GM12878 (cell line): ENCODE results near the gene KLF15. TPM values are rescaled to one million over a fixed set of nuclear protein-coding genes. Genes with fewer than 3 reads are reported as not detected.

Source experiments
- ATAC-seq: fragments of 200-7000 bp; cut with Tn5 transposase; 3 replicates; pipeline ENCODE4 v1.9.1; 2020; ENCODE audit warnings: mild to moderate bottlenecking, moderate library complexity
- BruUV-seq: library from RNA; stranded (reverse); fragments of 400-500 nt; replicated peaks from 2 replicates; lab custom pipeline; 2021; lab: Mats Ljungman, UMichigan
- CTCF ChIA-PET: fragments of 300-600 bp; sonication (Branson Sonifier 250); formaldehyde crosslinking; extraction: SDS; loops from one replicate; lab custom pipeline; 2021; ENCODE audit warnings: inconsistent platforms; lab: Yijun Ruan, JAX
- POLR2A ChIA-PET: fragments of 350-600 bp; formaldehyde crosslinking; extraction: SDS; loops from one replicate; lab custom pipeline; 2021; ENCODE audit warnings: inconsistent platforms; lab: Charles Lee
- RAD21 ChIA-PET: fragments of 300-600 bp; sonication (Branson Sonifier 250); formaldehyde crosslinking; loops from one replicate; lab custom pipeline; 2023; ENCODE audit warnings: antibody characterized with exemption; ENCODE audit not compliant: unreplicated experiment; lab: Charles Lee
- SMC1A ChIA-PET: fragments of 300-600 bp; sonication (Branson Sonifier 250); formaldehyde crosslinking; loops from one replicate; lab custom pipeline; 2023; ENCODE audit not compliant: unreplicated experiment, uncharacterized antibody; lab: Charles Lee
- DNase-seq: peaks from one replicate; pipeline ENCODE4 v3.0.0-alpha.2; 2011; ENCODE audit warnings: low read depth, low spot score
- FAIRE-seq: peaks from 3 replicates; lab custom pipeline; 2011; peaks lifted over from hg19 to GRCh38; lab: Jason Lieb, UNC
- H2AFZ ChIP-seq: 2 replicates; pipeline ENCODE4 v1.6.0; 2011; ENCODE audit warnings: low read depth, low read length, control low read depth; ENCODE audit not compliant: control insufficient read depth
- H3K27ac ChIP-seq: 2 replicates; pipeline ENCODE4 v1.5.1; 2011; ENCODE audit warnings: control low read depth; ENCODE audit not compliant: control insufficient read depth, insufficient read depth
- H3K27me3 ChIP-seq, 2 experiments: replicated peaks in 1 of 2; 2 replicates each; pipeline versions ENCODE4 v1.6.0 to v1.6.1; 2011; ENCODE audit warnings: low read length in 1 of 2; ENCODE audit not compliant: control insufficient read depth in 2 of 2, insufficient read depth in 2 of 2
- H3K36me3 ChIP-seq, 2 experiments: 2 replicates each; pipeline ENCODE4 v1.5.1; 2011; ENCODE audit warnings: low read length in 1 of 2; ENCODE audit not compliant: control insufficient read depth in 2 of 2, insufficient read depth in 2 of 2
- H3K4me1 ChIP-seq: 2 replicates; pipeline ENCODE4 v1.6.1; 2011; ENCODE audit warnings: mild to moderate bottlenecking, low read length, moderate library complexity, mixed read lengths; ENCODE audit not compliant: control insufficient read depth, insufficient read depth
- H3K4me2 ChIP-seq: 2 replicates; pipeline ENCODE4 v1.6.0; 2011; ENCODE audit warnings: control low read depth; ENCODE audit not compliant: control insufficient read depth, insufficient read depth
- H3K4me3 ChIP-seq: fragments of 200-600 bp; sonication (generic); 2 replicates; pipeline ENCODE4 v1.5.1; 2016
- H3K79me2 ChIP-seq: 2 replicates; pipeline ENCODE4 v1.6.0; 2011; ENCODE audit warnings: low read length; ENCODE audit not compliant: control insufficient read depth, insufficient read depth
- H3K9ac ChIP-seq: 2 replicates; pipeline ENCODE4 v1.8.0; 2011; ENCODE audit warnings: low read length, control low read depth, mixed read lengths; ENCODE audit not compliant: control insufficient read depth, insufficient read depth
- H3K9me3 ChIP-seq: replicated peaks from 3 replicates; pipeline ENCODE4 v1.5.1; 2011; ENCODE audit warnings: mild to moderate bottlenecking, low read length; ENCODE audit not compliant: control insufficient read depth, insufficient read depth
- H4K20me1 ChIP-seq: 2 replicates; pipeline ENCODE4 v1.6.0; 2011; ENCODE audit not compliant: control insufficient read depth, insufficient read depth
- CEBPB ChIP-seq, 2 experiments: fragments of 150-350 bp in 1 of 2; IDR thresholded peaks; 2 replicates each; pipeline ENCODE4 v1.6.1; 2012 to 2014; ENCODE audit warnings: low read depth in 2 of 2, low read length in 2 of 2, borderline replicate concordance in 1 of 2, inconsistent platforms in 1 of 2
- CHD4 ChIP-seq: fragments of 200-600 bp; sonication (generic); IDR thresholded peaks from 2 replicates; pipeline ENCODE4 v1.6.1; 2016; ENCODE audit warnings: mild to moderate bottlenecking
- CREM ChIP-seq: IDR thresholded peaks from 2 replicates; pipeline ENCODE4 v1.6.1; 2014; ENCODE audit warnings: antibody characterized with exemption, low read depth
- CTCF ChIP-seq, 3 experiments: IDR thresholded peaks in 2 of 3; conservative IDR thresholded peaks in 1 of 3; 2 replicates each; pipeline ENCODE4 v1.5.1; 2011; ENCODE audit warnings: low read depth in 3 of 3, low read length in 3 of 3, mild to moderate bottlenecking in 3 of 3, control low read depth in 2 of 3, moderate library complexity in 2 of 3, inconsistent platforms in 1 of 3, mixed read lengths in 1 of 3; ENCODE audit not compliant: control insufficient read depth in 2 of 3, insufficient read depth in 1 of 3; ENCODE audit errors: extremely low read depth in 1 of 3
- NR2F1 ChIP-seq: fragments of 450-650 bp; conservative IDR thresholded peaks from 2 replicates; pipeline ENCODE4 v1.6.1; 2017; ENCODE audit warnings: mild to moderate bottlenecking
- PBX3 ChIP-seq: IDR thresholded peaks from 2 replicates; pipeline ENCODE4 v1.6.1; 2011; ENCODE audit warnings: mild to moderate bottlenecking, low read depth, low read length, moderate library complexity; ENCODE audit not compliant: insufficient replicate concordance
- RB1 ChIP-seq: fragments of 450-650 bp; formaldehyde crosslinking; IDR thresholded peaks from 2 replicates; pipeline ENCODE4 v1.6.1; 2017; ENCODE audit warnings: mild to moderate bottlenecking, borderline replicate concordance
- RCOR1 ChIP-seq: conservative IDR thresholded peaks from 2 replicates; pipeline ENCODE4 v1.6.1; 2012; ENCODE audit warnings: low read depth, low read length, improper control_type of control experiment
- SMAD5 ChIP-seq: IDR thresholded peaks from 2 replicates; pipeline ENCODE4 v1.6.1; 2016; ENCODE audit warnings: antibody characterized with exemption, low read depth
- ZNF384 ChIP-seq: IDR thresholded peaks from 2 replicates; pipeline ENCODE4 v1.6.1; 2012; ENCODE audit warnings: low read depth, mild to moderate bottlenecking, low read length, improper control_type of control experiment, borderline replicate concordance
- ZZZ3 ChIP-seq: IDR thresholded peaks from 2 replicates; pipeline ENCODE4 v1.6.1; 2011; ENCODE audit warnings: low read depth; ENCODE audit not compliant: control insufficient read depth, insufficient read length
- WGBS: methylation state at CpG from one replicate; pipeline ENCODE4 v1.1.6; 2016; ENCODE audit warnings: low lambda C conversion rate; ENCODE audit not compliant: insufficient replicate concordance, insufficient coverage; ENCODE audit errors: missing lambda C conversion rate; 5-methylcytosine and 5-hydroxymethylcytosine counted together
- in situ Hi-C: fragments of 300-500 bp; cut with MboI; formaldehyde crosslinking; loops from 9 replicates; pipeline ENCODE4 v1.14.3; 2018; ENCODE audit warnings: mixed read lengths
- intact Hi-C: fragments of 100-400 bp; cut with micrococcal nuclease; formaldehyde crosslinking; loops from one replicate; pipeline ENCODE4 v1.14.2; 2022; ENCODE audit not compliant: unreplicated experiment
- polyA plus RNA-seq, 11 experiments: library from polyadenylated mRNA; depleted of rRNA in 4 of 11; unstranded in 6 of 11; stranded (reverse) in 5 of 11; fragments of >200 nt; fragmentation: Nextera tagmentation in 4 of 11; fragmentation: Illumina TruSeq in 1 of 11; extraction: Ambion mirVana in 4 of 11; extraction: Trizol in 1 of 11; gene quantifications; 1 replicate in 1 of 11; 2 replicates in 10 of 11; pipeline versions ENCODE4 v1.2.1 to v1.2.3, GENCODE V29; 2011 to 2016; ENCODE audit warnings: inconsistent platforms in 2 of 11, missing spikeins in 2 of 11, low read depth in 1 of 11
- total RNA-seq, 4 experiments: library from RNA; depleted of rRNA in 3 of 4; stranded (reverse); fragments of >200 nt in 3 of 4; fragmentation: Illumina TruSeq in 1 of 4; extraction: Trizol in 1 of 4; gene quantifications; 2 replicates each; pipeline versions ENCODE4 v1.2.1 to v1.2.3, GENCODE V29; 2013 to 2021
- TF ChIP-seq, protein P1 (sequence below): IDR thresholded peaks from 2 replicates; pipeline ENCODE4 v1.6.1; 2012; ENCODE audit warnings: low read depth, low read length, improper control_type of control experiment

Gene KLF15
- total and polyA plus RNA-seq, 10 of the 15 experiments (the other 5 are each of a cell fraction or from before 2014, with no cell fraction given), result 0.15 TPM; not detected in 9

- no peak for TF ChIP-seq CEBPB (IDR thresholded peaks at IDR 0.05; ENCODE audit: borderline replicate concordance in 1 of 2, low read depth in 2 of 2, low read length in 2 of 2)
- TF ChIP-seq ZZZ3, result no peak
- Histone ChIP-seq H3K79me2 (no peaks in the 10 kb centered on the region), H3K9ac (no peak overlapping the region), H3K27ac (no peak overlapping the region), H3K4me2 (no peak overlapping the region), H4K20me1 (no peaks in the 10 kb centered on the region), H3K27me3 (no peaks in the 10 kb centered on the region), H3K4me1 (no peaks in the 10 kb centered on the region), H3K4me3 (no peak overlapping the region), H3K36me3 (no peaks in the 10 kb centered on the region), H3K9me3 (no peaks in the 10 kb centered on the region), H2AFZ (no peak overlapping the region)
- BruUV-seq, result no TSS peak
- ChIA-PET POLR2A (no interaction called here), CTCF (no interaction called here), SMC1A (no interaction called here), RAD21 (no interaction called here)
- intact Hi-C loops, result no loop called here
- ATAC-seq (no peak), FAIRE-seq (no peak), DNase-seq (no peak)
- in situ Hi-C loops, result no loop called here
- WGBS, result 49% methylated on average over 11 of the region's 11 CpGs
Measured at GRCh38 chr3:126309165-126309564, 48.0 kb downstream of the KLF15 start.

- Histone ChIP-seq H3K4me1 (no peaks in the 10 kb centered on the region), H3K36me3 (no peaks in the 10 kb centered on the region), H2AFZ (no peak overlapping the region), H3K4me2 (no peak overlapping the region)
- DNase-seq (no peak), ATAC-seq (no peak)
- TF ChIP-seq RB1 (no peak), CTCF (IDR thresholded peaks at IDR 0.05 in 2 of 3, conservative IDR thresholded peaks at IDR 0.05 in 1 of 3; ENCODE audit: control insufficient read depth in 2 of 3, extremely low read depth in 1 of 3, insufficient read depth in 1 of 3, low read depth in 3 of 3, low read length in 3 of 3) (no peak), SMAD5 (no peak), CREM (no peak), RCOR1 (no peak), CHD4 (no peak), PBX3 (no peak), ZNF384 (no peak), NR2F1 (no peak)
- TF ChIP-seq, protein P1, sequence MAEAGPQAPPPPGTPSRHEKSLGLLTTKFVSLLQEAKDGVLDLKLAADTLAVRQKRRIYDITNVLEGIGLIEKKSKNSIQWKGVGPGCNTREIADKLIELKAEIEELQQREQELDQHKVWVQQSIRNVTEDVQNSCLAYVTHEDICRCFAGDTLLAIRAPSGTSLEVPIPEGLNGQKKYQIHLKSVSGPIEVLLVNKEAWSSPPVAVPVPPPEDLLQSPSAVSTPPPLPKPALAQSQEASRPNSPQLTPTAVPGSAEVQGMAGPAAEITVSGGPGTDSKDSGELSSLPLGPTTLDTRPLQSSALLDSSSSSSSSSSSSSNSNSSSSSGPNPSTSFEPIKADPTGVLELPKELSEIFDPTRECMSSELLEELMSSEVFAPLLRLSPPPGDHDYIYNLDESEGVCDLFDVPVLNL, result no peak
- TF ChIP-seq, all 136 proteins: peak for 0
- RAD21 ChIA-PET, result no interaction called here
- SMC1A ChIA-PET, result no interaction called here
- POLR2A ChIA-PET, result no interaction called here
- in situ Hi-C loops, result no loop called here
- no peaks in the 10 kb centered on the region for H3K9me3 ChIP-seq
- H3K4me3 ChIP-seq, result no peak overlapping the region
- H3K27me3 ChIP-seq, result no peaks in the 10 kb centered on the region
- H3K9ac ChIP-seq, result no peak overlapping the region
- WGBS, result 55% methylated on average over 24 of the region's 24 CpGs
- CTCF ChIA-PET, result no interaction called here
- no peaks in the 10 kb centered on the region for H4K20me1 ChIP-seq
- no TSS peak for BruUV-seq
- no peaks in the 10 kb centered on the region for H3K79me2 ChIP-seq
- FAIRE-seq, result no peak
- intact Hi-C loops, result no loop called here
- no peak overlapping the region for H3K27ac ChIP-seq
Measured at GRCh38 chr3:126308394-126309125, 48.6 kb downstream of the KLF15 start.
